ENCODE measurements around the gene ANKRD23.

DNA sequence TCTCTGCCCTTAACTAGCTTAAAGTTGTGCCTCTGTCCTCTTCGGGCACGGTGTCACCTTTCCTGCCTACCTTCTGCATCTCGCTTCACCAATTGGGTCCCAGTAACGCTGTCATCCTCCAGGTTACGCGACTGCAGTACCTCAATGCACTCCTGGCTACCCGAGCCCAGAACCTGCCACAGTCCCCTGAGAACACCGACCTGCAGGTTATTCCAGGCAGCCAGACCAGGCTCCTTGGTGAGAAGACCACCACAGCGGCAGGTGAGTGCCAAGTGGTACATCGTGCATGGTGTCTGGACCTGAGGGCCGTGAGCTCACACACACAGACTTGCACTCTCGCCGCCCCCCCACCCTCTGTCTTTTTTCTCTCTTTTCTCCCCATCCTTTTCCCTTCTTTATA lies 14.9 kb downstream of the ANKRD23 start:
- TF ChIP-seq CTCF (IDR thresholded peaks at IDR 0.05), result no peak
- no peak for TF ChIP-seq TAF1 (IDR thresholded peaks at IDR 0.05; ENCODE audit: borderline replicate concordance, low read depth, low read length)
- no peak for TF ChIP-seq EP300 (IDR thresholded peaks at IDR 0.05; ENCODE audit: borderline replicate concordance in 1 of 2, low read depth in 1 of 2, low read length in 1 of 2)
- no peak for TF ChIP-seq MXI1 (IDR thresholded peaks at IDR 0.05; ENCODE audit: low read depth, low read length)
- no peak for TF ChIP-seq YY1 (IDR thresholded peaks at IDR 0.05; ENCODE audit: low read depth)
- no peak for TF ChIP-seq REST (IDR thresholded peaks at IDR 0.05; ENCODE audit: low read depth, low read length)
- no peak for TF ChIP-seq POLR2AphosphoS5 (IDR thresholded peaks at IDR 0.05; ENCODE audit: low read depth, low read length)
- TF ChIP-seq RAD21 (IDR thresholded peaks at IDR 0.05; ENCODE audit: low read length), result no peak
